HG03460 (cell line): ENCODE results near the gene DDX17.
A peak's percentile ranks its signal among the peaks of the same experiment; 100 is the strongest.

Experiments
- ATAC-seq: cut with Tn5 transposase; IDR thresholded peaks from one replicate; pipeline ENCODE4 v1.9.1; 2021; ENCODE audit not compliant: unreplicated experiment

DDX17 gene

DNA sequence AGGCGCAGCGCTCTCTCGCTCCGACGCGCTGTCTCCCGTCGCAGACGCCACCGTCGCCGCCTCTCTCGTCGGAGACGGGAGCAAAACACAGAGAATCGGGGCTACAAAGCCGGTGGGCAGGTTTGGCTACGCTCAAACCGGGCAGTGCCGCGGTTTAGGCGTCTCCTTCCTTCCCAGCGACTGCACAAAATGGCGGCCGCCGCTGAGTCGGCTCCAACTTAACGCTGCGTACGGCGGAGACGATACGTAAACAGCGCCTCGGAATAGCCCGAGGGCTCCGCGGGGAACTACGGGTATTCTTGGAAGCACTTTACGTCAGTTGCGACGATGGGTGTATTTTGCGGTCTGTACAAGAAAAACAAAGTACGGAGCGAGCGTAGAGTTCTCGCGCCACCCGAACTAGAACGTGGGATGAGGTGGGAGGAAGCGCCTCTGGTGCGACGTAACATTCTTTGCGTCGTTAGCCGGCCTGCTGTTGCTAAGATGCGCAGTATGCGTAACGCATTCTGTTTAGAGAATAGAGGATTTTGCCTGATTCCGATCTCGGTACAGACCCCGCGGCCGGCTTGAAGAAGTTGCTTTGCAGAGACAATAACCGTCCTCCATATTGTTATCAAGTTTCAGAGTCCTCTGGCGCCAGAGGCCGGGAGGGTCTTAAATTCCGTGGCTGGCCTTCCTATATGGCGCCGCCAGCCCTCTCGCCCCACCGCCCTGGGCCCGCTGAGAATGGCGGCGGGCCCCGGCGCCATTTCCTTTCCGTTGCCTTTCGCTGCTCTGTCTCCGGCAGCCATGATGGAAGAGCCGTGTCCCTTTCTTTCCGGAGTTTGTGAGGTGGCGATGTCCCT is at the start of gene DDX17:
DDX17 (minus strand) TSS at position 194 of the 845 bp plus-strand sequence.
- ATAC-seq: peak; percentile 81

- ATAC-seq: no peak
Observed at GRCh38 chr22:38554281-38554680, 48.2 kb upstream of the DDX17 start.

DNA sequence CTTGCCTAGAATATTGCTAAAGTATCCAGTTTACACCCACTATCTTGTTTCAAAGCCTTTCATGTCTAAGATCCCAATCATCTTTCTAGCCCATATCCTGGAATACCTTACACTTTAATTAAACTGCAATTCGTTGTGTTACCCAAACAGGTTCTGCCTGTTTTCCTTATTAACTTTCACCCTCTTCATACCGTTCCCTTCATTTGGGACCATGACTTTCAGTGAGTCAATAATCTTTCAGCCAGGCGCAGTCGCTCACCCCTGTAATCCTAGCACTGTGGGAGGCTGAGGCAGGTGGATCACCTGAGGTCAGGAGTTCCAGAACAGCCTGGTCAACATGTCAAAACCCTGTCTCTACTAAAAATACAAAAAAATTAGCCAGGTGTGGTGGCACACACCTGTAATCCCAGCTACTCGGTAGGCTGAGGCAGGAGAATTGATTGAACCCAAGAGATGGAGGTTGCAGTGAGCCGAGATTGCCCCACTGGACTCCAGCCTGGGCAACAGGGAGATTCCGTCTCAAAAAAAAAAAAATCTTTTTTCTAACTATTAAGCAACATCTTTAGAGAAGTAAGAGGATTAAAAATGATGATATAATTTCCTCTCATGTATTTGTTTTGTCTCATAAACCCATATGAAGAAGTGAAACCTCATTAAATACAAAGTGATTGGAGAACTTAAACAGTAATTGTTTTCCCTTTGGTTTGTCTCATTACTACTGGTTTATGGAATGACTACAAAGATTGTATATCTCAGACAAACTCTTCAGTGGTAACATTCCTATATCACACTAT is 43.2 kb upstream of the DDX17 start:
- no peak for ATAC-seq

GRCh38 chr22:38540701-38541100 is 34.6 kb upstream of the DDX17 start:
- ATAC-seq: no peak

GRCh38 chr22:38531251-38531938 is 25.3 kb upstream of the DDX17 start:
- ATAC-seq: no peak

- no peak for ATAC-seq
Observed at GRCh38 chr22:38524429-38524828, 18.3 kb upstream of the DDX17 start.

GRCh38 chr22:38523479-38523878 is 17.4 kb upstream of the DDX17 start:
- ATAC-seq: no peak

GRCh38 chr22:38523029-38523428 is 16.9 kb upstream of the DDX17 start:
- no peak for ATAC-seq

DNA sequence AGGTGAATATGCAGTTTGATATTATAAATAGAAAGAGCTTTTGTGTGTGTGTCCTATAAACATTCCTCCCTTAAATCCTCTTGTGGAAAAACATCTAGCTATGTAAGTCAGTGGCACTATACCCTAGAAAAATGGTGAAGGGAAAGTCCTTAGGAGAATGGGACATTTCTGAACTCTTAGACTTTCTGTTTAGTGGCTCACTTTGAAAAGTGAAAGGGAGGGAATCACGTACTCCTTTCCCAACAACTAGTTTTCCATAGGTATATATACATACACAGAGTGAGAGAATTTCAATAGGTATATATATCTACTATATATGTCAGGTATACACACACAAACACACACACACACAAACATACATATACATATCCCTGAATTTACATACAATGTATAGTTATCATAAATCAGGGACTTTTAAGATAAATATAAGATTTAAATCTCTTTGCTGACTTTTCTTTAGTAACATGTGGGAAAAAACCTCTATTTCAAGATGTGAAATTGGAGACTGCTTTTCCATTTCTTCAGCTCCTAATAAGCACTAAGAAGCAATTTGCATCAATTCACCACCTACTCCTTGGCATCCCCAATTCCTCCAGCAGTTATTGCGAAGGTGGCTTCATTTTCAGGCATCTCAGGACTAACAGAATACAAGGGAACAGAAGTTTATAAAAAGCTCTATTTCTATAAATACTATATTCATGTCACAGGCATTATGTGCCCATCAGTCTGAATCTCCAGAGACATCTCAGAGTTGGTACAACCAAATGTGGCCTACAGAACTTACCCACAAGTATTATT is 13.5 kb upstream of the DDX17 start:
- no peak for ATAC-seq

- ATAC-seq: no peak
Observed at GRCh38 chr22:38518620-38519019, 12.5 kb upstream of the DDX17 start.

GRCh38 chr22:38513063-38513462 is 7.0 kb upstream of the DDX17 start:
- no peak for ATAC-seq

DNA sequence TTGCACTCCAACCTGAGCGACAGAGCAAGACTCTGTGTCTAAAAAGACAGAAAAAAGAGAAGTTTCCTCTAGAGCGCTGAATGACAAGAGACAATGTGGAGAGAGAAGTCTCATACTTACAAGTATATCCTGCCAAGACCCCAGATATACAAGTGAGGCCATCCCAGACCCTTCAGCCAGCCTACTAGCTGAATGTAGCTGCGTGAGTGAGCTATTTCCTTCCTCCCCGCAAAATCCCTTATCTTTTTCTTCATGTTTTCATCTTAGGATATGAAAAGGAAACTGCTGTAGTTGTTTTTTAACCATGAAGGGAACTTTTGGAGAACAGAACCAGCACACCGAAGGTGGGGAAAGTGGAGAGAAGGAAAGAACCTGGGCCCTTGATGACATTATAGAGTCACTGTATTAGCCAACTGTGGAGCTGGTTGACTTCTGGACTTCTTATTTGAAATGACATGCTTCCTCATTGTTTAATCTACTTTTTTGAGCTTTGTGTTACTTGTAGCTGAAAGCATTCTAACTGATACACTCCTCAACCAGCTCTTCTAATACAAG is 4.4 kb upstream of the DDX17 start:
- ATAC-seq: no peak

GRCh38 chr22:38505541-38506117 is 482 bp downstream of the DDX17 start:
- peak; percentile 14 for ATAC-seq

DNA sequence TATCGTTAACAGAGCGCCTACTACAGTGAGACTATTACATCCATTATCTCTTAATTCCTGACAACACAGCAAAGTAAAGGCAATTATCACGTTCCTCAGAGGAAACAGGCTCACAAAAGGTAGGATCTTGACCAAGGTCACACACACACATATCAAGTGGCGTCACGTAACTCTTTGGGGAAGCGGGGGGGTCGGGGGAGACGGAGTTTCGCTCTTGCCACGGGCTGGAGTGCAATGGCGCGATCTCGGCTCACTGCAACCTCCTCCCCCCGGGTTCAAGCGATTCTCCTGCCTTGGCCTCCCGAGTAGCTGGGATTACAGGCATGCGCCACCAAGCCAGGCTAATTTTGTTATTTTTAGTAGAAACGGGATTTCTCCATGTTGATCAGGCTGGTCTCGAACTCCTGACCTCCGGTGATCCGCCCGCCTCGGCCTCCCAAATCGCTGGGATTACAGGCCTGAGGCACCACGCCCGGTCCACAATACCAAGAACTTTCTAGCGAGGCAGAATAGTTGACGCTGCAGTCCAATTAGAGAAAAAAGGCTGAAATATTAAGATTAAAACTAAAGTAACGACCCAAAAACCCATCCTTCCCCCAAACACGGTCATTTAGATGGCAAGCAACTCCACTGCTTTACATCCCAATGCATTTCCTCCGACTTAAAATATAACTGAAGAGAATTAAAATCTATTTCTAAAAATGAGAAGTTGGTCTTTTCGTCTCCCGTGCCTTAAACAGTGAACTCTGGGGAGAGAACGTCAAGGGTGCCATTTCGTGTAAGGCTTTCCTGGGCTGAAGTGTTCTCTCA is 1.2 kb downstream of the DDX17 start:
- ATAC-seq: no peak

DNA sequence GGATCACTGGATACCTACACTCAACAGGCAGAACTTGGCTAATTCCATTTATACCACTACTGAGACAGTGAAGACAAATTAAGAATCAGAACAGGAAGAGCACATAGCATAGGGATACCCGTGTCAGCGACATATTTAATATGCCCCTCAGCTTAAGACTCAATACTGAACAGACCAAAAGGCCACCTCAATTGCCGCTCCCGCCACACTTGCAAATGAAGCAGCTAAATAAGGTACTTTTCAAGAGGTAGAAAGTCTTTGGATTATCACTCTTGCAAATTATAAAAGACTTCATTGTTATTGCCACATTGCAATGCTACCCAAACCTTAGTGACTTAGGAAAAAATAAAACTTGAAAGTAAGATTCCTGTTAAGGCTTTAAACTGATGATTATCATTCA is 3.1 kb downstream of the DDX17 start:
- no peak for ATAC-seq

DNA sequence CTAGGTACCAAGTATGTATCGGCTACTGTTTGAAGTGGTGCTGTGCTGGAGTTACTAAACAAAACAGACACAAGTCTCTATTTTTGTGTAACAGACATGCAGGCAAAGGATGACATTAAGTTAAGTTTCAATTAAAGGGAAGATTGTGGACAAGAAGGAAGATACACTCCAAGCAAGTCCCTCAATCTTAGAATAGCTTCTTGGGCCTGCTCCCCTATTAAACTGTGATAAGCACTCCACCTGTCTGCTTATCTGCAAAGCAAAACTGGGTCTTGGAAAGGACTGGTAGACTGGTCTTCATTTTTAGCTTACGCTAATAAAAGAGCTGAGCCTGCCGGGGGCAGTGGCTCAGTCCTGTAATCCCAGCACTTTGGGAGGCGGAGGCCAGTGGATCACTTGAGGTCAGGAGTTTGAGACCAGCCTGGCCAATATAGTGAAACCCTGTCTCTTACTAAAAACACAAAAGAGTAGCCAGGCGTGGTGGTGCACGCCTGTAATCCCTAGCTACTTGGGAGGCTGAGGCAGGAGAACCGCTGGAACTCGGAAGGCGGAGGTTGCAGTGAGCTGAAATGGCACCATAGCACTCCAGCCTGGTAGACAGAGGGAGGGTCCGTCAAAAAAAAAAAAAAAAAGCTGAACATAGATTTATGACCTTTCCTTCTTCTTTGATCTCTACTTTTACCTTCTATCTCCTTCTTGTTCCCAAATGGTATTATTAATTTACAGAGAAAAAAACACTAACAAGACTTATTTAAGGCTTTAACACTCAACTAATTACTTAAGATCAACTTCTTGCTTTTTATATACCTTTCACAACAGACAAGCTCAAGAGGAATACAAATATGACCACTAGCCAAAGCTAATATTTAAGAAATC is 4.1 kb downstream of the DDX17 start:
- no peak for ATAC-seq

- no peak for ATAC-seq
Observed at GRCh38 chr22:38497869-38498268, 8.2 kb downstream of the DDX17 start.

DNA sequence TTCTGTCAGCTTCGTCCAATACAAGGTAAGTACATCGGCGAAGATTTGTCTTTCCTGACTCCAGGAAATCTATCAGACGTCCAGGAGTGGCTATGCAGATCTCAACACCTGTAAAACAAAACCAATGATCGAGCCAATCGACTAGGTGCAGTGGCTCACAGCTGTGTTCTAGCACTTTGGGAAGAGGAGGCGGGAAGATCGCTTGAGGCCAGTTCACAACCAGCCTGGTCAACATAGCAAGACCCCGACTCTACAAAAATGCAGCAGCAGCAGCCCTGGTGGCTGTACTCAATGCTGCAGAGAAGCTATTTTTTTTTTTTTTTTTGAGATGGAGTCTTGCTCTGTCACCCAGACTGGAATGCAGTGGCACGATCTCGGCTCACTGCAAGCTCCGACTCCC is 11.2 kb downstream of the DDX17 start:
- no peak for ATAC-seq
